Adrenal gland (tissue), 12 donors: Measurements from ENCODE around the gene FAM180A. TPM values are rescaled to one million over a fixed set of nuclear protein-coding genes. Genes with fewer than 3 reads are reported as not detected.

Source experiments
- DNase-seq, 7 donors: peaks; one replicate each; pipeline ENCODE4 v3.0.0-alpha.2; 2019 to 2020
- H3K27ac ChIP-seq, 5 donors: fragments of 200-600 bp; sonication (generic) in 4 of 5; 1 replicate in 3 of 5; 2 replicates in 2 of 5; pipeline versions ENCODE4 v1.5.1 to v1.8.0; 2016 to 2020; ENCODE audit warnings: mild to moderate bottlenecking in 1 of 5
- H3K27me3 ChIP-seq: fragments of 200-600 bp; 2 replicates; pipeline ENCODE4 v1.8.0; 2021
- H3K36me3 ChIP-seq, 2 donors: fragments of 200-600 bp; replicated peaks in 1 of 2; 1 replicate in 1 of 2; 2 replicates in 1 of 2; pipeline versions ENCODE4 v1.5.1 to v1.8.0; 2018 to 2022
- H3K4me1 ChIP-seq, 2 donors: fragments of 200-600 bp; replicated peaks in 1 of 2; 1 replicate in 1 of 2; 2 replicates in 1 of 2; pipeline versions ENCODE4 v1.5.1 to v1.8.0; 2018 to 2021
- H3K4me3 ChIP-seq, 4 donors: fragments of 200-600 bp; sonication (generic) in 3 of 4; one replicate each; pipeline ENCODE4 v1.5.1; 2016 to 2018
- H3K9me3 ChIP-seq, 3 donors: fragments of 200-600 bp; sonication (generic) in 1 of 3; replicated peaks in 1 of 3; 1 replicate in 2 of 3; 2 replicates in 1 of 3; pipeline versions ENCODE4 v1.5.1 to v1.8.0; 2016 to 2021
- POLR2A ChIP-seq, 2 donors: fragments of 450-650 bp; IDR thresholded peaks; one replicate each; pipeline ENCODE4 v1.6.1; 2017; ENCODE audit warnings: antibody characterized with exemption in 2 of 2, mild to moderate bottlenecking in 2 of 2, moderate library complexity in 1 of 2
- WGBS, 4 donors: extraction: QIAGEN DNeasy Blood & Tissue Kit in 2 of 4; methylation state at CpG; one replicate each; pipeline versions ENCODE4 v1.1.5 to v1.1.7; 2013 to 2017; 5-methylcytosine and 5-hydroxymethylcytosine counted together
- intact Hi-C, 2 donors: fragments of 100-400 bp; cut with DNase I; formaldehyde crosslinking; loops; one replicate each; pipeline versions ENCODE4 v1.14.1 to v1.15.0; 2022 to 2023
- polyA plus RNA-seq, 3 donors: library from polyadenylated mRNA; stranded (reverse); fragments of 200-250 nt in 2 of 3; fragments of 350-450 nt in 1 of 3; fragmentation: Illumina TruSeq in 1 of 3; extraction: RNeasy Lipid Tissue Mini Kit (QIAGEN cat#74804) in 1 of 3; gene quantifications; one replicate each; pipeline ENCODE4 v1.2.3, GENCODE V29; 2013 to 2014
- total RNA-seq, 9 donors: library from RNA; depleted of rRNA in 4 of 9; stranded (reverse); fragments of >200 nt in 4 of 9; fragments of 120-200 nt in 1 of 9; fragmentation: NEBNext Ultra II Directional in 1 of 9; extraction: Animal tissue kit (Norgen Biotek cat#: 25700) in 1 of 9; gene quantifications; one replicate each; pipeline versions ENCODE4 v1.1.0 to v1.2.4, GENCODE V29; 2013 to 2023
- TF ChIP-seq, protein P1 (sequence below), 6 experiments: fragments of 450-650 bp in 4 of 6; fragments of 200-600 bp in 2 of 6; sonication (generic) in 1 of 6; IDR thresholded peaks; 1 replicate in 5 of 6; 2 replicates in 1 of 6; pipeline versions ENCODE4 v1.5.1 to v1.8.0; 2016 to 2021; ENCODE audit warnings: antibody characterized with exemption in 6 of 6, mild to moderate bottlenecking in 2 of 6, moderate library complexity in 1 of 6
- donor health status: healthy with polysubstance abuse.
- donor health status: Bipolar disorder and iron deficiency.
- donor health status: DM: yes; HTN: yes; CAD: no.
- donor health status: DM: no; HTN: no; CAD: no.
- donor health status: DM: no; HTN: no; CAD: no.
- donor health status: DM: yes; HTN: yes; CAD: no.

FAM180A gene
- total and polyA plus RNA-seq, 12 donors, result 0.17 to 20.4 (median 4.0) TPM

DNA sequence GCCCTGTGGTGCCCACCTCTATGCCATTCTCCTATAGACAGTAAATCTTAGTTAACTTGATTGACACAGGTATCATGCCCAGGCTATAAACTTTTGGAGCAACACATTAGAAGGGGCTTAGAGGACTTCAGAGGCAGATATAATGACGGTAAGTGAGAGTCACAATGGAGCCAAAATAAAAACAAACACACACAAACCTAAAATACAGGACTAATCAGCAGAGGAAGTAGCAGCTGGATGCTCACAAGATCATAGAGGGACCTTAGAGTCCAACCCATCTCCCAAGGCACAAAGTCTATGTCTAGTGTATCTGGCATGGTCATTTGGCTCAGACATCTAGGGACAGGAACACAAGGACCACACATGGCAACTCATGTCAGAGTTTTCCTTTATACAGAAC lies 32.9 kb downstream of the FAM180A start:
- Histone ChIP-seq H3K4me3 (no peak overlapping the region), H3K4me1 (peaks cover 3 to 4% of the 10 kb centered on the region in 2 donors), H3K27ac (no peak overlapping the region), H3K27me3 (no peaks in the 10 kb centered on the region), H3K36me3 (no peaks in the 10 kb centered on the region), H3K9me3 (no peaks in the 10 kb centered on the region)
- intact Hi-C loops, result no loop called here
- WGBS, 4 donors, result 75 to 97% (median 92%) methylated on average over 1 of the region's 1 CpG
- no peak for DNase-seq
- TF ChIP-seq, protein P1, sequence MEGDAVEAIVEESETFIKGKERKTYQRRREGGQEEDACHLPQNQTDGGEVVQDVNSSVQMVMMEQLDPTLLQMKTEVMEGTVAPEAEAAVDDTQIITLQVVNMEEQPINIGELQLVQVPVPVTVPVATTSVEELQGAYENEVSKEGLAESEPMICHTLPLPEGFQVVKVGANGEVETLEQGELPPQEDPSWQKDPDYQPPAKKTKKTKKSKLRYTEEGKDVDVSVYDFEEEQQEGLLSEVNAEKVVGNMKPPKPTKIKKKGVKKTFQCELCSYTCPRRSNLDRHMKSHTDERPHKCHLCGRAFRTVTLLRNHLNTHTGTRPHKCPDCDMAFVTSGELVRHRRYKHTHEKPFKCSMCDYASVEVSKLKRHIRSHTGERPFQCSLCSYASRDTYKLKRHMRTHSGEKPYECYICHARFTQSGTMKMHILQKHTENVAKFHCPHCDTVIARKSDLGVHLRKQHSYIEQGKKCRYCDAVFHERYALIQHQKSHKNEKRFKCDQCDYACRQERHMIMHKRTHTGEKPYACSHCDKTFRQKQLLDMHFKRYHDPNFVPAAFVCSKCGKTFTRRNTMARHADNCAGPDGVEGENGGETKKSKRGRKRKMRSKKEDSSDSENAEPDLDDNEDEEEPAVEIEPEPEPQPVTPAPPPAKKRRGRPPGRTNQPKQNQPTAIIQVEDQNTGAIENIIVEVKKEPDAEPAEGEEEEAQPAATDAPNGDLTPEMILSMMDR (IDR thresholded peaks at IDR 0.05), result no peak

DNA sequence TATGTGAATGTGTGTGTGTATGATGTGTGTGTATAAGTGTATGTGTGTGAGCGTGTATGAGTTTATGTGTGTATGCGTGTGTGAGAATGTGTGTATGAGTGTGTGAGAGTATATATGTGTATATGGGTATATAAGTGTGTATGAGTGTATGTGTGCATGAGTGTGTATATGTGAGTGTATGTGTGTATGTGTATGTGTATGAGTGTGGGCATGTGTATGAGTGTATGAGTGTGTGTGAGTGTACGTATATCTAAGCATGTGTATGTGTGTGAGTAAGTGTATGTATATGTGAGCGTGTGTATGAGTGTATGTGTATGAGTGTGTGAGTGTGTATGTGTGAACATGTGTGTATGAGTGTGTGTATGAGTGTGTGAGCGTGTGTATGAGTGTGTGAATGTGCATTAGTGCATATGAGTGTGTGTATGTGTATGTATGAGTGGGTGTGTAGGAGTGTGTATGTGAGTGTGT lies 33.5 kb downstream of the FAM180A start:
- Histone ChIP-seq H3K27me3 (no peaks in the 10 kb centered on the region), H3K4me3 (no peak overlapping the region), H3K27ac (no peak overlapping the region), H3K4me1 (peaks cover 3 to 4% of the 10 kb centered on the region in 2 donors), H3K9me3 (no peaks in the 10 kb centered on the region), H3K36me3 (no peaks in the 10 kb centered on the region)
- intact Hi-C loops, result no loop called here
- 85 to 93% (median 90%) methylated on average over 5 of the region's 5 CpGs for WGBS, 4 donors
- DNase-seq, result no peak
- TF ChIP-seq POLR2A (IDR thresholded peaks at IDR 0.05), result no peak
- TF ChIP-seq, protein P1 (IDR thresholded peaks at IDR 0.05), result no peak

DNA sequence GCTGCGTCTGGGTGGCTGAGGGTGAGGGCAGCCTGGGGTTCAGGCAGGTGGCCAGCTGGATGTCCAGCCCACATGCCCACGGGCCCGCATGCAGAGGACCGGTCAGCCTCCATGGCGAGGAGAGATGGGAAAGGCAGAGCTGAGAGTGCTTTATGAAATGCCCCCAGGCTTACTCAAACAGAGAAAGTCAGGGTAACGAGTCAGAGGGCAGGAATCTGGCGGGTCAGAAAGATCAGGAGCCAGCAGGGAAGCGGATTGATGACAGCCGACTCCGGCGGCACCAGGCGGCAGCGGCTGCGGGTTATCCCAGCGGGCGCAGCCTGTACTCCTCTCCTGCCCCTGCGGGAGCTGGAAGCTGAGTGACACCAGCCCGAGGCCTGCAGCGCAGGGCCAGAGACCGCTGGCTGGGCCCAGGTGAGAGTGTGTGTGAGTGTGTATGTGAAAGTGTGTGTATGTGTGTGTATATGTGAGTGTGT lies 34.0 kb downstream of the FAM180A start:
- H3K36me3 ChIP-seq, result no peaks in the 10 kb centered on the region
- TF ChIP-seq POLR2A (IDR thresholded peaks at IDR 0.05), result no peak
- TF ChIP-seq, protein P1 (IDR thresholded peaks at IDR 0.05), result no peak
- H3K27me3 ChIP-seq, result no peaks in the 10 kb centered on the region
- H3K4me3 ChIP-seq, result no peak overlapping the region
- H3K9me3 ChIP-seq, result no peaks in the 10 kb centered on the region
- WGBS, 4 donors, result 78 to 86% (median 80%) methylated on average over 20 of the region's 20 CpGs
- H3K27ac ChIP-seq, result no peak overlapping the region
- intact Hi-C loops, result no loop called here
- DNase-seq, result no peak
- peaks cover 3 to 4% of the 10 kb centered on the region in 2 donors for H3K4me1 ChIP-seq

DNA sequence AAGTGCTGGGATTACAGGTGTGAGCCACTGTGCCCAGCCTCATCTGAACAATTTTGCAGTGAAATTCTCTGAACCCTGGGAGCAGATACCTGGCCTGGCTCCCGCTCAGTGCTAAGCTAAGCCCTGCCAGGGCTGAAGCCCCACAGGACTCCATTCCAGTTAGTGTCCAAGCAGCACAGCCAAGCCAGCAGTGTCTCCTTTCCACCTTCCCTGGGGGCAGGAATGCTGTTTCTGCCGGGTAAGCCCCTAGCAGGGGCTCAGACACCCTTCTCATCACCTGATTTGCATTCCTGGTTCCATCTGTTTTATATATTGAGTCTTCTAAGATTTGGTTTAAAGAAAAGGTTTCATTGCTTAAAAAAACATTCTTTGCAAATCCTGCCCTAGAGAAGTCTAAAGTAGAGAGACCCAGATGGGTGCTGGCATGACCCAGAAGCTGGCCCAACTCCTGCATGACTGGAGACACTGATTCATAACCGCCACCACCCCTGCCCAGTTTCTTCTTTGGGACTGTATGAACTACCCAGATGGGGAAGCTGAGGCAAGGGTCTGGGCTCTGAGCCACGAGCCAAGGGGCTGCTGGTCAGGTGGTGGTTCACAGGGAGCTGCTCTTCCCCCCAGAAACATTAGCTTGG lies 34.7 kb downstream of the FAM180A start:
- no peak overlapping the region for H3K4me3 ChIP-seq
- peaks cover under 1 to 3% of the 10 kb centered on the region in 2 donors for H3K4me1 ChIP-seq
- no peaks in the 10 kb centered on the region for H3K9me3 ChIP-seq
- no peaks in the 10 kb centered on the region for H3K36me3 ChIP-seq
- no peak for DNase-seq
- WGBS, 4 donors, result 76 to 84% (median 78%) methylated on average over 4 of the region's 4 CpGs
- no peaks in the 10 kb centered on the region for H3K27me3 ChIP-seq
- TF ChIP-seq POLR2A (IDR thresholded peaks at IDR 0.05), result no peak
- TF ChIP-seq, protein P1 (IDR thresholded peaks at IDR 0.05), result no peak
- intact Hi-C loops, result no loop called here
- no peak overlapping the region for H3K27ac ChIP-seq
